ENCODE results near the gene ATP1B2. TPM values are rescaled to one million over a fixed set of nuclear protein-coding genes. Genes with fewer than 3 reads are reported as not detected.

The ATP1B2 gene
- total and polyA plus RNA-seq, 9 of the 15 experiments (the other 6 are each of a cell fraction or from before 2014, with no cell fraction given), result 0.23 to 6.0 (median 0.99) TPM

- TF ChIP-seq ARID4B (CRISPR knock-in tag; IDR thresholded peaks at IDR 0.05) (0 out of 2 replicates have a peak, but pooled peaks have one; percentile 28), EGR1 (conservative IDR thresholded peaks at IDR 0.05) (peak; percentile 50; the same call in 1 of the 2 replicates), ARNT (IDR thresholded peaks at IDR 0.05) (no peak), XRCC5 (IDR thresholded peaks at IDR 0.05; ENCODE audit: low read depth, low read length) (peak; percentile 54; the same call in 1 of the 2 replicates), NFXL1 (CRISPR knock-in tag; IDR thresholded peaks at IDR 0.05) (no peak), RBFOX2 (IDR thresholded peaks at IDR 0.05; ENCODE audit: low read depth, low read length) (peak; percentile 56), SIN3B (IDR thresholded peaks at IDR 0.05; ENCODE audit: low read depth) (peak; percentile 43), KLF16 (IDR thresholded peaks at IDR 0.05) (0 out of 2 replicates have a peak, but pooled peaks have one; percentile 37), ZNF318 (IDR thresholded peaks at IDR 0.05; ENCODE audit: borderline replicate concordance in 1 of 2, low read depth in 1 of 2) (no peak), NRF1 (conservative IDR thresholded peaks at IDR 0.05 in 1 of 2, IDR thresholded peaks at IDR 0.05 in 1 of 2) (peak; percentile 99), JUN (IDR thresholded peaks at IDR 0.05; ENCODE audit: borderline replicate concordance, low read depth, low read length) (0 out of 2 replicates have a peak, but pooled peaks have one; percentile 3), JUN (CRISPR knock-in tag; IDR thresholded peaks at IDR 0.05; ENCODE audit: borderline replicate concordance) (no peak), PRPF4 (IDR thresholded peaks at IDR 0.05; ENCODE audit: insufficient read depth, low read depth, low read length, poor library complexity, severe bottlenecking) (no peak), BDP1 (IDR thresholded peaks at IDR 0.05; ENCODE audit: insufficient read depth, insufficient read length) (no peak)
Measured at GRCh38 chr17:7614425-7615264, 36.1 kb upstream of the ATP1B2 start, which contains the start of gene FXR2 (continued).
